Lung (tissue), 12 donors: ENCODE results near the gene ABHD4. TPM values are rescaled to one million over a fixed set of nuclear protein-coding genes. Genes with fewer than 3 reads are reported as not detected.

ENCODE experiments used
- ATAC-seq: fragments of 200-7000 bp; cut with Tn5 transposase; one replicate; pipeline ENCODE4 v1.9.1; 2020; ENCODE audit warnings: moderate number of reproducible peaks; ENCODE audit not compliant: insufficient read depth, low FRiP score
- DNase-seq, 3 donors: peaks; one replicate each; pipeline ENCODE4 v3.0.0-alpha.2; 2013 to 2017
- H3K27ac ChIP-seq, 2 donors: one replicate each; pipeline ENCODE4 v1.5.1; 2013; ENCODE audit warnings: mild to moderate bottlenecking in 2 of 2, moderate library complexity in 2 of 2, control low read depth in 1 of 2, inconsistent platforms in 1 of 2, low read depth in 1 of 2, low read length in 1 of 2
- H3K27me3 ChIP-seq, 3 donors: one replicate each; pipeline ENCODE4 v1.5.1; 2013; ENCODE audit warnings: low read length in 2 of 3; ENCODE audit not compliant: control insufficient read depth in 3 of 3, insufficient read depth in 3 of 3
- H3K36me3 ChIP-seq, 4 donors: one replicate each; pipeline ENCODE4 v1.5.1; 2013; ENCODE audit warnings: low read length in 4 of 4, mild to moderate bottlenecking in 1 of 4, moderate library complexity in 1 of 4; ENCODE audit not compliant: control insufficient read depth in 4 of 4, insufficient read depth in 4 of 4
- H3K4me1 ChIP-seq, 5 donors: one replicate each; pipeline ENCODE4 v1.5.1; 2013; ENCODE audit warnings: low read length in 5 of 5, mild to moderate bottlenecking in 2 of 5, moderate library complexity in 1 of 5; ENCODE audit not compliant: control insufficient read depth in 5 of 5, insufficient read depth in 5 of 5
- H3K4me3 ChIP-seq: one replicate; pipeline ENCODE4 v1.5.1; 2013; ENCODE audit warnings: mild to moderate bottlenecking, control low read depth, moderate library complexity
- H3K9ac ChIP-seq, 2 donors: one replicate each; pipeline ENCODE4 v1.5.1; 2013; ENCODE audit warnings: low read length in 2 of 2, control low read depth in 1 of 2; ENCODE audit not compliant: insufficient read depth in 1 of 2
- H3K9me3 ChIP-seq, 4 donors: one replicate each; pipeline ENCODE4 v1.5.1; 2013; ENCODE audit warnings: low read length in 3 of 4, mild to moderate bottlenecking in 1 of 4, moderate library complexity in 1 of 4; ENCODE audit not compliant: control insufficient read depth in 4 of 4, insufficient read depth in 3 of 4
- CTCF ChIP-seq: IDR thresholded peaks from 2 replicates; pipeline ENCODE4 v1.5.1; 2012; ENCODE audit warnings: mild to moderate bottlenecking; ENCODE audit errors: control extremely low read depth, extremely low read depth
- WGBS, 2 donors: extraction: QIAGEN DNeasy Blood & Tissue Kit; methylation state at CpG; one replicate each; pipeline ENCODE4 v1.1.7; 2013; 5-methylcytosine and 5-hydroxymethylcytosine counted together
- polyA plus RNA-seq, 2 donors: library from polyadenylated mRNA; stranded (reverse); fragments of 200-250 nt; gene quantifications; one replicate each; pipeline ENCODE4 v1.2.1, GENCODE V29; 2013
- total RNA-seq, 2 donors: library from RNA; depleted of rRNA in 1 of 2; stranded (reverse); fragments of >200 nt in 1 of 2; gene quantifications; one replicate each; pipeline ENCODE4 v1.2.1, GENCODE V29; 2014 to 2021
- donor health status: control.
- donor health status: control.
- donor health status: Bipolar disorder and iron deficiency.
- donor health status: healthy.
- donor health status: DM: yes; HTN: yes; CAD: no.

Gene ABHD4
- total and polyA plus RNA-seq, 4 donors: 14.9 to 34.0 (median 23.9) TPM

GRCh38 chr14:22559041-22559440 lies 39.1 kb upstream of the ABHD4 start:
- H3K36me3 ChIP-seq: peaks cover 3 to 12% (median 6%) of the 10 kb centered on the region in 4 donors
- H3K27ac ChIP-seq: peak overlapping the region; percentile 12 to 17
- peaks cover 5 to 32% (median 20%) of the 10 kb centered on the region in 5 donors for H3K4me1 ChIP-seq
- no peak for ATAC-seq
- H3K27me3 ChIP-seq: no peaks in the 10 kb centered on the region
- TF ChIP-seq CTCF: no peak
- no peak overlapping the region for H3K9ac ChIP-seq
- H3K9me3 ChIP-seq: no peaks in the 10 kb centered on the region
- WGBS, 2 donors: 47 to 81% methylated on average over 1 of the region's 1 CpG
- H3K4me3 ChIP-seq: no peak overlapping the region
- no peak for DNase-seq

GRCh38 chr14:22560662-22561365 lies 37.3 kb upstream of the ABHD4 start:
- Histone ChIP-seq H3K27ac (peak overlapping the region in 1 of 2 donors; percentile 78), H3K36me3 (peaks cover 8 to 22% (median 12%) of the 10 kb centered on the region in 4 donors), H3K4me3 (no peak overlapping the region), H3K27me3 (no peaks in the 10 kb centered on the region), H3K9ac (peak overlapping the region in 1 of 2 donors; percentile 58), H3K4me1 (peaks cover 5 to 32% (median 22%) of the 10 kb centered on the region in 5 donors), H3K9me3 (no peaks in the 10 kb centered on the region)
- no peak for TF ChIP-seq CTCF
- WGBS, 2 donors: 51 to 54% methylated on average over 13 of the region's 13 CpGs
- DNase-seq: peak; percentile 53 to 82 (median 63)
- ATAC-seq: peak; percentile 38

GRCh38 chr14:22561366-22561660 lies 36.8 kb upstream of the ABHD4 start:
- TF ChIP-seq CTCF: no peak
- H3K4me1 ChIP-seq: peaks cover 5 to 31% (median 22%) of the 10 kb centered on the region in 5 donors
- H3K4me3 ChIP-seq: no peak overlapping the region
- peak overlapping the region in 1 of 2 donors; percentile 41 for H3K27ac ChIP-seq
- no peaks in the 10 kb centered on the region for H3K27me3 ChIP-seq
- peaks cover 8 to 24% (median 12%) of the 10 kb centered on the region in 4 donors for H3K36me3 ChIP-seq
- WGBS, 2 donors: 36 to 40% methylated on average over 3 of the region's 3 CpGs
- DNase-seq (no peak), ATAC-seq (no peak)
- H3K9ac ChIP-seq: peak overlapping the region; percentile 42 to 46
- H3K9me3 ChIP-seq: no peaks in the 10 kb centered on the region
